Measurements from ENCODE around the gene LDLRAD2. TPM values are rescaled to one million over a fixed set of nuclear protein-coding genes. Genes with fewer than 3 reads are reported as not detected.

LDLRAD2 gene
- total and polyA plus RNA-seq, 2 of the 4 experiments (the other 2 are of a cell fraction) = 0.05 TPM; not detected in 1

GRCh38 chr1:21831454-21831970 is 19.4 kb downstream of the LDLRAD2 start:
- Histone ChIP-seq H3K36me3 (ENCODE audit: control insufficient read depth, insufficient read depth, low read length) (peaks cover 82% of the 10 kb centered on the region), H3K27me3 (ENCODE audit: control insufficient read depth, insufficient read depth, low read length) (no peaks in the 10 kb centered on the region), H2BK120ac (ENCODE audit: low read depth, low read length) (no peak overlapping the region), H3K27ac (ENCODE audit: insufficient read depth, low read length) (no peak overlapping the region), H3K79me1 (ENCODE audit: low read depth in 1 of 2, low read length in 2 of 2) (no peaks in the 10 kb centered on the region), H2AFZ (replicated peaks; ENCODE audit: low read length, poor library complexity) (no peak overlapping the region), H3K4ac (ENCODE audit: low read depth, low read length) (no peak overlapping the region), H3K56ac (ENCODE audit: extremely low read depth, insufficient read depth, low read length) (no peak overlapping the region), H3K18ac (ENCODE audit: low read depth, low read length) (no peak overlapping the region), H3K23ac (ENCODE audit: low read depth, low read length) (no peak overlapping the region), H4K91ac (ENCODE audit: insufficient read depth, low read depth, low read length) (no peak overlapping the region), H3K9ac (ENCODE audit: low read depth, low read length) (no peak overlapping the region), H2AK5ac (ENCODE audit: low read depth, low read length) (no peak overlapping the region), H2BK15ac (ENCODE audit: low read depth, low read length) (no peak overlapping the region), H3K9me1 (ENCODE audit: insufficient read depth, low read length) (no peaks in the 10 kb centered on the region), H3K4me1 (ENCODE audit: control insufficient read depth, insufficient read depth, low read length) (no peaks in the 10 kb centered on the region), H4K8ac (ENCODE audit: low read depth in 2 of 2, low read length in 2 of 2) (no peak overlapping the region), H2BK5ac (ENCODE audit: low read depth, low read length, poor library complexity, severe bottlenecking) (no peak overlapping the region), H3K4me2 (ENCODE audit: low read depth, low read length) (no peak overlapping the region), H4K5ac (ENCODE audit: low read depth, low read length) (no peak overlapping the region), H3K9me3 (ENCODE audit: control insufficient read depth, insufficient read depth, low read length) (peaks cover 9% of the 10 kb centered on the region; the same call in 1 of the 2 replicates), H3K14ac (replicated peaks; ENCODE audit: low read depth, low read length) (no peak overlapping the region), H4K20me1 (ENCODE audit: insufficient read depth, low read length) (no peaks in the 10 kb centered on the region; the same call in 1 of the 2 replicates), H3K4me3 (ENCODE audit: insufficient read depth, low read depth, low read length) (no peak overlapping the region), H2BK20ac (ENCODE audit: low read depth, low read length) (no peak overlapping the region), H2AK9ac (replicated peaks; ENCODE audit: low read depth, low read length, poor library complexity) (no peak overlapping the region)
- ChIA-PET CTCF (no interaction called here), POLR2A (ENCODE audit: unreplicated experiment) (no interaction called here)
- TF ChIP-seq SMC3 (IDR thresholded peaks at IDR 0.05; ENCODE audit: low read depth, low read length) (no peak), RFX5 (IDR thresholded peaks at IDR 0.05; ENCODE audit: low read depth, low read length) (no peak), MAZ (IDR thresholded peaks at IDR 0.05; ENCODE audit: borderline replicate concordance, low read depth, low read length) (no peak), POLR2A (IDR thresholded peaks at IDR 0.05; ENCODE audit: low read depth, low read length) (no peak), MAFK (IDR thresholded peaks at IDR 0.05; ENCODE audit: low read depth, low read length) (no peak), RCOR1 (IDR thresholded peaks at IDR 0.05; ENCODE audit: insufficient replicate concordance, low read length) (no peak), CTCF (conservative IDR thresholded peaks at IDR 0.05; ENCODE audit: low read depth, low read length) (no peak), RAD21 (IDR thresholded peaks at IDR 0.05; ENCODE audit: low read length) (no peak), USF2 (IDR thresholded peaks at IDR 0.05; ENCODE audit: low read depth, low read length) (no peak), NFE2L2 (IDR thresholded peaks at IDR 0.05; ENCODE audit: low read depth, low read length) (no peak), ELK1 (IDR thresholded peaks at IDR 0.05; ENCODE audit: borderline replicate concordance, low read depth, low read length) (no peak), CEBPB (IDR thresholded peaks at IDR 0.05; ENCODE audit: low read depth, low read length) (no peak), BHLHE40 (IDR thresholded peaks at IDR 0.05; ENCODE audit: low read depth, low read length) (no peak), CHD1 (IDR thresholded peaks at IDR 0.05; ENCODE audit: low read depth, low read length) (no peak)
- 91% methylated on average over 6 of the region's 14 CpGs; no CpG with 5 or more reads in 1 of the 2 experiments for whole genome bisulfite sequencing, 2 experiments (ENCODE audit: extremely low coverage in 2 of 2, insufficient read length in 1 of 2)
- dilution Hi-C loops (cut with HindIII; ENCODE audit: low sequenced_read_pairs, unreplicated experiment) = no loop called here
- in situ Hi-C loops (cut with MboI; ENCODE audit: low sequenced_read_pairs) = no loop called here
- BruUV-seq (replicated peaks) = no TSS peak
- DNase-seq = no peak
- ATAC-seq (ENCODE audit: low read depth) = no peak
- intact Hi-C loops (cut with micrococcal nuclease) = no loop called here

Measured in IMR-90 (cell line).